Endodermal cell (in vitro differentiated cells): ENCODE data around the gene BHLHA9. TPM values are rescaled to one million over a fixed set of nuclear protein-coding genes. Genes with fewer than 3 reads are reported as not detected.

Experiments
- DNase-seq: peaks from one replicate; pipeline ENCODE4 v3.0.0-alpha.2; 2017
- H3K27ac ChIP-seq: 2 replicates; pipeline ENCODE4 v1.5.1; 2013; ENCODE audit warnings: mild to moderate bottlenecking, low read depth, low read length, moderate library complexity
- H3K27me3 ChIP-seq: 2 replicates; pipeline ENCODE4 v1.6.1; 2013; ENCODE audit warnings: mild to moderate bottlenecking, low read length, moderate library complexity; ENCODE audit not compliant: insufficient read depth, control insufficient read depth, poor library complexity, severe bottlenecking
- H3K36me3 ChIP-seq: 2 replicates; pipeline ENCODE4 v1.7.0; 2013; ENCODE audit warnings: mild to moderate bottlenecking, low read length, moderate library complexity; ENCODE audit not compliant: control insufficient read depth, insufficient read depth
- H3K4me1 ChIP-seq: one replicate; pipeline ENCODE4 v1.7.0; 2013; ENCODE audit warnings: low read length; ENCODE audit not compliant: control insufficient read depth, insufficient read depth
- H3K4me3 ChIP-seq: 2 replicates; pipeline ENCODE4 v1.5.1; 2013; ENCODE audit warnings: mild to moderate bottlenecking, low read length, moderate library complexity
- H3K9ac ChIP-seq: 2 replicates; pipeline ENCODE4 v1.6.1; 2013; ENCODE audit warnings: mild to moderate bottlenecking, low read length, moderate library complexity; ENCODE audit not compliant: poor library complexity, severe bottlenecking; ENCODE audit errors: extremely low read depth
- H3K9me3 ChIP-seq: 2 replicates; pipeline ENCODE4 v1.6.1; 2013; ENCODE audit warnings: mild to moderate bottlenecking, low read length, moderate library complexity; ENCODE audit not compliant: control insufficient read depth
- H3K27ac Mint-ChIP-seq: 2 replicates; pipeline ENCODE4 v1.8.0; 2020; ENCODE audit warnings: mixed read lengths
- H3K27me3 Mint-ChIP-seq: 2 replicates; pipeline ENCODE4 v1.8.0; 2021; ENCODE audit warnings: mild to moderate bottlenecking, mixed read lengths; ENCODE audit not compliant: insufficient read depth
- H3K36me3 Mint-ChIP-seq: 2 replicates; pipeline ENCODE4 v1.8.0; 2020; ENCODE audit warnings: low read depth, mixed read lengths
- H3K4me1 Mint-ChIP-seq: 2 replicates; pipeline ENCODE4 v1.8.0; 2020; ENCODE audit warnings: mixed read lengths
- H3K4me3 Mint-ChIP-seq: 2 replicates; pipeline ENCODE4 v1.8.0; 2020; ENCODE audit warnings: mild to moderate bottlenecking, moderate library complexity, mixed read lengths
- H3K9me3 Mint-ChIP-seq: 2 replicates; pipeline ENCODE4 v1.8.0; 2020; ENCODE audit warnings: mild to moderate bottlenecking, mixed read lengths
- CTCF ChIP-seq: fragments of 200-600 bp; sonication (generic); conservative IDR thresholded peaks from 2 replicates; pipeline ENCODE4 v1.5.0; 2021; ENCODE audit warnings: antibody characterized with exemption, mild to moderate bottlenecking
- WGBS, 2 experiments: methylation state at CpG; one replicate each; pipeline versions ENCODE4 v1.1.5 to v1.1.7; 2013; ENCODE audit warnings: missing lambda C conversion rate in 2 of 2, mixed read lengths in 1 of 2; ENCODE audit not compliant: insufficient coverage in 1 of 2, insufficient read length in 1 of 2; 5-methylcytosine and 5-hydroxymethylcytosine counted together
- total RNA-seq, 2 donors: library from RNA; stranded (reverse); fragmentation: NEBNext Ultra II Directional in 1 of 2; extraction: Animal tissue kit (Norgen Biotek cat#: 25700) in 1 of 2; gene quantifications; 2 replicates in 1 of 2; 3 replicates in 1 of 2; pipeline ENCODE4 v1.2.1, GENCODE V29; 2021

BHLHA9 gene
- total RNA-seq, 2 donors from 2014 or later, result 0.62 TPM; not detected in 1

- no peak overlapping the region for H3K4me3 ChIP-seq
- H3K36me3 ChIP-seq, result no peaks in the 10 kb centered on the region
- TF ChIP-seq CTCF, result no peak
- H3K27ac ChIP-seq, result no peak overlapping the region
- Mint-ChIP-seq H3K36me3 (no peaks in the 10 kb centered on the region), H3K9me3 (no peaks in the 10 kb centered on the region), H3K4me1 (peaks cover 1% of the 10 kb centered on the region), H3K27me3 (peaks cover 1% of the 10 kb centered on the region), H3K4me3 (no peak overlapping the region), H3K27ac (no peak overlapping the region)
- WGBS, 2 experiments, result 92 to 94% methylated on average over 20 to 23 of the region's 23 CpGs
- DNase-seq, result no peak
- H3K9me3 ChIP-seq, result no peaks in the 10 kb centered on the region
- H3K9ac ChIP-seq, result no peak overlapping the region
- H3K4me1 ChIP-seq, result no peaks in the 10 kb centered on the region
- no peaks in the 10 kb centered on the region for H3K27me3 ChIP-seq
These were observed 10.4 kb downstream of the BHLHA9 start for GRCh38 chr17:1280652-1281051.

- Histone ChIP-seq H3K9me3 (no peaks in the 10 kb centered on the region), H3K36me3 (no peaks in the 10 kb centered on the region), H3K27ac (no peak overlapping the region), H3K4me1 (no peaks in the 10 kb centered on the region), H3K4me3 (no peak overlapping the region), H3K27me3 (no peaks in the 10 kb centered on the region), H3K9ac (no peak overlapping the region)
- Mint-ChIP-seq H3K4me1 (no peaks in the 10 kb centered on the region), H3K27ac (no peak overlapping the region), H3K4me3 (no peak overlapping the region), H3K36me3 (no peaks in the 10 kb centered on the region), H3K27me3 (peaks cover 1% of the 10 kb centered on the region), H3K9me3 (peaks cover 38% of the 10 kb centered on the region)
- DNase-seq, result no peak
- 92 to 100% methylated on average over 3 to 19 of the region's 19 CpGs for WGBS, 2 experiments
- TF ChIP-seq CTCF, result no peak
These were observed 16.3 kb downstream of the BHLHA9 start for GRCh38 chr17:1286379-1287106.

- Mint-ChIP-seq H3K4me3 (no peak overlapping the region), H3K27ac (no peak overlapping the region)
These were observed 19.5 kb downstream of the BHLHA9 start for GRCh38 chr17:1289695-1290094.

More at GRCh38 chr17:1289695-1290094, 19.5 kb downstream of the BHLHA9 start:
- H3K4me1 Mint-ChIP-seq, result no peaks in the 10 kb centered on the region
- Histone ChIP-seq H3K27me3 (no peaks in the 10 kb centered on the region), H3K36me3 (no peaks in the 10 kb centered on the region), H3K27ac (no peak overlapping the region), H3K9me3 (no peaks in the 10 kb centered on the region), H3K9ac (no peak overlapping the region), H3K4me3 (no peak overlapping the region), H3K4me1 (no peaks in the 10 kb centered on the region)
- DNase-seq, result no peak
- 91% methylated on average over 9 to 11 of the region's 11 CpGs for WGBS, 2 experiments
- TF ChIP-seq CTCF, result no peak
- peaks cover 44% of the 10 kb centered on the region for H3K9me3 Mint-ChIP-seq
- H3K36me3 Mint-ChIP-seq, result no peaks in the 10 kb centered on the region
- H3K27me3 Mint-ChIP-seq, result peaks cover 3% of the 10 kb centered on the region
